Stimulated activated CD4-positive, alpha-beta T cell treated with anti-CD3 and anti-CD28 coated beads, Interleukin-4, amount 100 ng/mL, for 4 hours (primary cell): ENCODE results near the gene DLX4.

Experiments
- DNase-seq, 2 experiments: peaks; one replicate each; pipeline ENCODE4 v3.0.0-alpha.2; 2020

DLX4 gene

GRCh38 chr17:49949634-49950033, 19.4 kb upstream of the DLX4 start:
- DNase-seq = no peak

GRCh38 chr17:49951362-49952082, 17.5 kb upstream of the DLX4 start:
- no peak for DNase-seq

DNA sequence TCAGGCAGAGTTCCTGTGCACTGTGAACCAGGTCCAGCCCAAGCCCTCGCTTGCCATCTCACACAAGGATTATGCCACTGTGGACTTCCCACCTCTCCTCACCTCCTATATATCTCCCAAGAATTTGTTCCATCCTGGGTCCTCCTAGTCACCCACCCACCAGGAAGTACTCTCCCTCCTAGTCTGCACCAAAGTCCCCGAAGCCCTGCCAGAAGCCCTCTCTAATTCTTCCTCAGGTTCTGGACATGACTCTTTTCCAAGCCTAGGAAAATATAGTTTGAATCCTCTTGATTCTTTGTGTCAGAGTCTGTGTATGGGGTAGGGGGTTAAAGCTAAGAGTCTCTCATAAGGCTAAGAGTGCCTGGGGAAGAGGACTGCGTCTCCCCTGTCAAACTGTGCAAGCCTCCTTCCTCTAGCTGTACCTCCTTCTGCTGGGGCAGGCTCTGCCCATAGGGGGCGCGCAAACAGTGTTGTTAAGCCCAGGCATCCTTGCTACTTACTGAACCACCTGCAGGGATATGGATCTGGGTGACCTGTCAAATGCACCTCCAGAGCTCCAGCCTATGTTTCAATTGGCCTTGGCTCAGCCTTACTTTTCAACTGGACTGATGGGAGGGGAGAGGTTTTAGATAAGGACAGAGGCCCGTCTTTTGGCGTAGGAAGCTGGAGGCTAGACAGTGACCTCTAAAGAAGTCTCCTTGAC, 16.6 kb upstream of the DLX4 start:
- peak; percentile 73 to 78 for DNase-seq

- no peak for DNase-seq
These were observed 16.0 kb upstream of the DLX4 start for GRCh38 chr17:49952912-49953497.

- DNase-seq = no peak
These were observed 13.8 kb upstream of the DLX4 start for GRCh38 chr17:49955157-49955556.

- DNase-seq = no peak
These were observed 12.2 kb upstream of the DLX4 start for GRCh38 chr17:49956780-49957179.

- no peak for DNase-seq
These were observed 11.6 kb upstream of the DLX4 start for GRCh38 chr17:49957350-49957749.

DNA sequence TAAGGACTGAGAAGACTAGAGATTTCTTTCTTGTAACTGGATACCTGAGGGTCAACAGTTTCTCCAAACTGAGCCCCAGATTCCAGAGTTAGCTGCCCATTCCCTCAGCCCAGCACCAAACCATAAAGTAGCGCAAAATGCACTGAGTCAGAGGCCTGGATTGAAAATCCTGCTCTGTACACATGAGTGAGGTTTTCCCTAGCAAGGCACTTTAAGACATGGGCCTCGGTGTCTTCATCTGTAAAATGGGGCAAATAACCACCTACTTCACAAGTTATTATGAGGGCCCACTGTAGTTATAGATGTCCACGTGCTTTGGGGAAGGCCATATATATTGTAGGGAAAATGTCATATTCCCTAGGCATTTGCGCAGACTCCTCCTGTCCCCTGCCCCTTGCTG, 10.3 kb upstream of the DLX4 start:
- DNase-seq = no peak

GRCh38 chr17:49959183-49959935, 9.6 kb upstream of the DLX4 start:
- DNase-seq = no peak

DNA sequence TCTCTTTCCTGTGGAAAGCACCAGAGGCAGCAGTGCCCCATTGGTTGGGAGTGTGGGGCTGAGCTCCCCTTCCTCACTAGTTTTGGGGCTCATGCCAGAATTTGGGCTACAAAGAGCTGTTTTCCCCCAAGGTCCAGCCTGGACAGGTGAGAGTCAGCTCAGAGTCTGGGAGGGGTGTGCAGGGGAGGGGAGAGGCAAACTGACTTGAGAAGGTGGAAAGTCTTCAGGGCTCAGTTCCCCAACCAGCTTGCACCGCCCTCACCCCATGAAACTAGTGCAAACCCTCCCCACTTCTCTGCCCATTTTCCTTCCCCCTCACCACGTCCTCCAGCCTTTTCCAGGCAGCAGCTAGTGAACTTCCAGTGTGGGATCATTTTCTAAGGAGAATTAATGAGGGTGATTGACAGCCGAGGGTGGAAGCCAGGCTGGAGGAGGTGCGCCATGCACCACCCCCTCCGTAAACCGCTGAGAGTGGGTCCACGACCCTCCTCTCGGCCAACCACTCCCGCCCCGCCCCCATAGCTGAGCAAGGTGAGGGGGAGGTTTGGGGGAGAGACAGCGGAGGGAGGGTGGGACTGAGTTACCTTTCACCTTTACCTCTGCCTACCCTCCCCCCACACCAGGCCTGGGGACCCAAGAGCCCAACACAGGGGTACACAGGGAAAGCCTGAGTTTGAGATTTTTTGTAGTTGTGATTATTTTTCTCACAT, 6.2 kb upstream of the DLX4 start:
- DNase-seq = no peak

- no peak for DNase-seq
These were observed 5.7 kb upstream of the DLX4 start for GRCh38 chr17:49963309-49963625.

DNA sequence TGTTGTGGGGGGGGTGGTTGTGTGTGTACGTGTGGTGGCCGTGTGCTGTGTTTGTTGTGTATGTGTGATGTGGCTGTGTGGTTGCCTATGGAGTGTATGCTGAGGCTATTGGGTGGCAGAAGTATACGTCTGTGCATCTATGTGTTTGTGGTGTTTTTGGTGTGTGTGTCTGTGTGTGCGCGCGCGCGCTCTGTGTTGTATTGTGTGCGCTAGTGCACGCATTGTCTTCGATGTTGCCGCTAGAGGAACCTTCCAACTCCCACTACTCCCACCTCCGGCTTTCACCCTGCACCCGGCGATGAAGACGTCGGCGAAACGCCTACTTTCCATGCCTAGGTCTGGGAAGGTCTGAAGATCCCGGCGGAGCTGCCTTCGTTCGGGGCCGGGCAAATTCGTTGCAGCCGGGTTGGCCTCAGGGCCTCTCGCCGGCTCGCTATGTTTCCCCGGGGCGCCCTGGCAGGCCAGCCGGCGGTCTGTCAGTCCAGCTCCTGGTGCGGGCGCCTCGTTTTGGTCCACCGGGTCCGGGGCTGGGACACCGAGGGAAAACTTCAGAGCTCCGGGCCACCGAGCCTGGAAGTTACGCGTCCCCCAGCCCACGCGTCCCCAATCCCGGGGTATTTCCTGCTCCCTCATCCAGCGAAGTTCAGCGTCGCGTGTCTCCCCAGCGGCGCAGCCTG, 5.2 kb upstream of the DLX4 start:
- DNase-seq = no peak

DNA sequence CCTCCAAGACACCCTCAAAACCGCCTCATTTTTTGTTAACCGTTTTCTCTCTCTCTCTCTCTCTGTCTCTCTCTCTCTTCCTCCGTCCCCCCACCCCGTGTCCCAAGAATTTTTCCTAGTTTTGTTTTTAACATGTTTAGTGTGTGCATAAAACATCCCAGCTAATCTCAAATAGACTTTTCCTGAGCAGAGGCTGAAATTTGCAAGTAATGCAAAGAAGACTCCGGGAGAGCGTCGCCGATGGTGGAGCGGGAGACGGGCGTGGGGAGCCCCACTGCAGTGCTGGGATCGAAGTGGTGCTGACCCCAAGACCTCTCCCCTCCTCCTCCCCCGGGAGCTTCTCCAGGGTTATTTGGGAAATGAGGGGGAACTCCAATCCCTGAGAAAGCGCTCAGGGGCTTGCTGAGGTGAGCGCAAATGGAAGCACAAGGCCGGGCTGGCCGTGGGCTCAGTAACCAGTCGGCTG, 4.7 kb upstream of the DLX4 start:
- DNase-seq = no peak

- peak; percentile 16 for DNase-seq
These were observed 4.0 kb upstream of the DLX4 start for GRCh38 chr17:49964769-49965523.

- DNase-seq = no peak
These were observed 3.5 kb upstream of the DLX4 start for GRCh38 chr17:49965524-49965909.

- no peak for DNase-seq
These were observed 2.2 kb upstream of the DLX4 start for GRCh38 chr17:49966767-49967166.

DNA sequence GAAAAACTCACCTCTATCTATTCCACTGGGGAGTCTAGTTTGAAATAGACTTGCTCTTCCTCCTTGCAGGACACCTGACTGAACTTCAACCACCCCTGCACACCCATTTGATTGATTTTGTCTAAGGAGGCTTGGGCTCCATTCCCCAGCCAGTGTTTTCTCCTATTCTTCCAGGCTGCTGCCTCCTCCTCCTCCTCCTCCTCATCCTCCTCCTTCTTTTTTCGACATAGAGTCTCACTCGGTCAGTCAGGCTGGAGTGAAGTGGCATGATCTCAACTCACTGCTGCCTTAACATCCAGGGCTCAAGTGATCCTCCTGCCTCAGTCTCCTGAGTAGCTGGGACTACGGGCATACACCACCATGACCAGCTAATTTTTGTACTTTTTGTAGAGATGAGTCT, 1.8 kb upstream of the DLX4 start:
- DNase-seq = no peak

DNA sequence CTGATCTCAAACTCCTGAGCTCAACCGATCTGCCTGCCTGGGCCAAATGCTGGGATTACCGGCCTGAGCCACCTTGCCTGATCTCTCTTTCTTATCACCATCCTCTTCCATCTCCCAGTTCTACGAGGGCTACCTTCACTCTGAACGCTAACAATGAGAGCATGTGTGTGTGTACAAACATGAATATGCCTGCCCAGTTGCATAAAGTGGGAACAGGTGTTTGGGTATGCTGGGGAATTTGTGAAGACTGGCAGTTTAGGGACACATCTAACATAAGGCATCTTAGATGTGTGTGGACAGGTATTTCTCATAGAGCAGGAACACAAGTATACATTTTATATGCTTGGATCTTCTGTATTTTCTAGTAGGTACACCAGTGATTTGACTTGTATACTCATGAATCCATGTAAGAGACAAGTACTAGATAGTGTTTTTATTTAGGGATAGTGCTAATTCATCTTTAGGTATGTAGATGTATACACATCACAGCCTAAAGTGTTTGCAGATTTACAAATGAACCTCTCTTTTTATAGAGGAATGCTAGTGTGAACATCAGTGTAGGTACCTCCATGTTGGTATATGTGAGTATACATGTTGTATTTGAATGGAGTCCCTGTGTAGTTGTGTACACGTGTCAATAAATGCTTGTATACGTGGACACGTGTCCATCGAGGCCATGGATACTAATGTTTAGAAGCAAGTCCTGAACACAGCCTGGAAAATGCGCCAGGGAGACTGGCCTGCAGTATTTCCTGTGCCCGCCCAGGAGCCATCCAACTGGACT, 1.2 kb upstream of the DLX4 start:
- no peak for DNase-seq

GRCh38 chr17:49968405-49969133, 421 bp upstream of the DLX4 start:
- DNase-seq = peak; percentile 68 to 72

- DNase-seq = no peak
These were observed 902 bp downstream of the DLX4 start for GRCh38 chr17:49969795-49970389.
